Activated naive CD4-positive, alpha-beta T cell treated with anti-CD3 and anti-CD28 coated beads for 36 hours (primary cell): ENCODE results near the gene TMEM120B. TPM values are rescaled to one million over a fixed set of nuclear protein-coding genes. Genes with fewer than 3 reads are reported as not detected.
"Not testable (repeated sequence)": the region's sequence is repeated elsewhere in the genome, so short reads cannot be mapped to it uniquely, and the experiment has no call there.

Experiments used
- CTCF ChIA-PET: fragments of 350-600 bp; sonication (Branson Sonifier 250); formaldehyde crosslinking; loops from one replicate; lab custom pipeline; 2021; ENCODE audit warnings: antibody characterized with exemption; lab: Charles Lee
- DNase-seq: peaks from one replicate; pipeline ENCODE4 v3.0.0-alpha.2; 2020
- H3K27ac Mint-ChIP-seq: one replicate; pipeline ENCODE4 v1.8.0; 2021; ENCODE audit warnings: mild to moderate bottlenecking, mixed read lengths
- H3K27me3 Mint-ChIP-seq: one replicate; pipeline ENCODE4 v1.8.0; 2021; ENCODE audit warnings: low read depth, mixed read lengths
- H3K36me3 Mint-ChIP-seq: one replicate; pipeline ENCODE4 v1.8.0; 2021; ENCODE audit warnings: low read depth, mixed read lengths
- H3K4me1 Mint-ChIP-seq: one replicate; pipeline ENCODE4 v1.8.0; 2021; ENCODE audit warnings: low read depth, mixed read lengths
- H3K4me3 Mint-ChIP-seq: one replicate; pipeline ENCODE4 v1.8.0; 2021; ENCODE audit warnings: mild to moderate bottlenecking, moderate library complexity, mixed read lengths
- H3K9me3 Mint-ChIP-seq: one replicate; pipeline ENCODE4 v1.8.0; 2021; ENCODE audit warnings: mixed read lengths
- intact Hi-C: fragments of 100-400 bp; cut with micrococcal nuclease; formaldehyde crosslinking; loops from one replicate; pipeline ENCODE4 v1.15.1; 2023
- total RNA-seq, 2 experiments: library from RNA; stranded (reverse); gene quantifications; one replicate each; pipeline ENCODE4 v1.2.3, GENCODE V29; 2021

TMEM120B gene
- total RNA-seq, 2 experiments from 2014 or later, result 5.5 to 6.3 TPM

GRCh38 chr12:121789800-121790728 is 77.5 kb downstream of the TMEM120B start:
- Mint-ChIP-seq H3K4me3 (peak overlapping the region; percentile 85), H3K27ac (peak overlapping the region; percentile 99), H3K4me1 (peaks cover 80% of the 10 kb centered on the region), H3K27me3 (no peaks in the 10 kb centered on the region), H3K9me3 (no peaks in the 10 kb centered on the region), H3K36me3 (peaks cover 31% of the 10 kb centered on the region)
- intact Hi-C loops, result loop anchor here (1.0 to 10.0 kb wide), 11 partner anchors 8 to 935 kb away; partner anchors contain the start of genes BCL7A, ORAI1, RNF34 and TMEM120B
- CTCF ChIA-PET, result interaction anchor here (0.5 to 10.3 kb wide), 8 partner anchors 9 to 477 kb away, joined by 3 to 494 read pairs (median 6); partner anchors contain the start of gene SETD1B
- peak; percentile 98 for DNase-seq

DNA sequence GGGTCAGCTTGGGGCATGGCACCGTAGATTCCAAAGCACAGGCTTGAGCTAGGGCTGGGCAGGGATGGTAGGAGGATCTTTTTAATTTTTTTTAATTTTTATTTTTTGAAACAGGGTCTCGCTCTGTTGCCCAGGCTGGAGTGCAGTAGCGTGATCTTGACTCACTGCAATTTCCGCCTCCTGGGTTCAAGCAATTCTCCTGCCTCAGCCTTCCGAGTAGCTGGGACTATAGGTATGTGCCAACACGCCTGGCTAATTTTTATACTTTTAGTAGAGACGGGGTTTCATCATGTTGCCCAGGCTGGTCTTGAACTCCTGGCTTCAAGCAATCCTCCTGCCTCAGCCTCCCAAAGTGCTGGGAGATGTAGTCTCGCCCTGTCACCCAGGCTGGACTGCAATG is 78.2 kb downstream of the TMEM120B start:
- CTCF ChIA-PET, result interaction anchor here (0.9 to 10.3 kb wide), 5 partner anchors 11 to 163 kb away, joined by 3 to 494 read pairs (median 119); partner anchors contain the start of gene SETD1B
- Mint-ChIP-seq H3K36me3 (peaks cover 31% of the 10 kb centered on the region), H3K4me1 (peaks cover 79% of the 10 kb centered on the region), H3K27ac (peak overlapping the region; percentile 99), H3K4me3 (peak overlapping the region; percentile 85)
- not testable (repeated sequence) for H3K27me3 Mint-ChIP-seq, H3K9me3 Mint-ChIP-seq, DNase-seq
- intact Hi-C loops, result loop anchor here (1.0 to 10.0 kb wide), 10 partner anchors 8 to 934 kb away; partner anchors contain the start of genes BCL7A, ORAI1, RNF34 and TMEM120B

DNA sequence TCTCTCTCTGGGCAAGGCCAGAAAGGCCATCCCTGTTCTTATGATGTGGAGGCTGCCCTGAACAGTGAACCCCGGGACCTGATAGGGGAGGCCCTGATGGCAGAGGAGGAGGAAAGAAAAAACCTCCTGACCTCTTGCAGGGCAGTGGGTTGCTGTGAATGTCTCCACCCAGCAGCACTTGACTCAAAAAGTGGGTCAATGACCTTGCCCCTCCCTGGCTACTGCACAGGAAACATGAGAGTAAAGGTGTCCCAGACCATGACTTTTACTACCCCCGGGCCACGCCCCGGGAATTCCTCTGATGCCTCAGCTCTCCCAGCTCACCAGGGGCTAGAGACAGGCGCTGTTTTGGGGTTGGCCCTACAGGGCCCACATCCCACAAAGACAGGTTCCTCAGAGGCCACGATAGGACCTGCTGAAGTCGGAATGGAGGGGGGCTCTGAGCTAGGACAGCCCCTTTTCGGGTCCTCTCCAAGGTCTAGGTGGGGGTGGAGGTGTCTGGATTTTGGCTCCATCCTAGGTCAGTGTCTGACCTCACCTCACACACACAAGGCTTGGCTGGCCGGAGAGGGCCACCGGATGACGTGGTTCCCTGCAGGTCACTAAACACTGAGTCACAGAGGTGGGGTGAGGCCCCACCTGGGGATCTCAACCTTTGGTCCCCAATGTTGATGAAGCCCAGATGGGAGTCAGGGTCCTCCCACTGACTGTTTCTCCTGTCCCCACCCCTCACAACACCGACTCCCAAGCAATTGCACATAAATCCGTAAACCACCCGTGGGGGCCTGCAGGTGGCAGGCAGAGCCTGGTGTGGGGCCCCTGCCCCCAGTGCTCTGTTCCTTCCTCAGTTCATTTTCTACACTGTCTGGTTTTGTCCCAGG is 79.4 kb downstream of the TMEM120B start:
- peaks cover 24% of the 10 kb centered on the region for H3K36me3 Mint-ChIP-seq
- H3K4me3 Mint-ChIP-seq, result peak overlapping the region; percentile 83
- H3K27me3 Mint-ChIP-seq, result no peaks in the 10 kb centered on the region
- DNase-seq, result peak; percentile 72
- H3K4me1 Mint-ChIP-seq, result peaks cover 68% of the 10 kb centered on the region
- H3K27ac Mint-ChIP-seq, result peak overlapping the region; percentile 99
- H3K9me3 Mint-ChIP-seq, result no peaks in the 10 kb centered on the region
- CTCF ChIA-PET, result interaction anchor here (0.8 to 10.3 kb wide), 6 partner anchors 12 to 222 kb away, joined by 3 to 494 read pairs (median 61); partner anchors contain the start of gene SETD1B
- intact Hi-C loops, result loop anchor here (2.0 to 10.0 kb wide), 8 partner anchors 80 to 933 kb away; partner anchors contain the start of genes BCL7A, ORAI1, RNF34 and TMEM120B

DNA sequence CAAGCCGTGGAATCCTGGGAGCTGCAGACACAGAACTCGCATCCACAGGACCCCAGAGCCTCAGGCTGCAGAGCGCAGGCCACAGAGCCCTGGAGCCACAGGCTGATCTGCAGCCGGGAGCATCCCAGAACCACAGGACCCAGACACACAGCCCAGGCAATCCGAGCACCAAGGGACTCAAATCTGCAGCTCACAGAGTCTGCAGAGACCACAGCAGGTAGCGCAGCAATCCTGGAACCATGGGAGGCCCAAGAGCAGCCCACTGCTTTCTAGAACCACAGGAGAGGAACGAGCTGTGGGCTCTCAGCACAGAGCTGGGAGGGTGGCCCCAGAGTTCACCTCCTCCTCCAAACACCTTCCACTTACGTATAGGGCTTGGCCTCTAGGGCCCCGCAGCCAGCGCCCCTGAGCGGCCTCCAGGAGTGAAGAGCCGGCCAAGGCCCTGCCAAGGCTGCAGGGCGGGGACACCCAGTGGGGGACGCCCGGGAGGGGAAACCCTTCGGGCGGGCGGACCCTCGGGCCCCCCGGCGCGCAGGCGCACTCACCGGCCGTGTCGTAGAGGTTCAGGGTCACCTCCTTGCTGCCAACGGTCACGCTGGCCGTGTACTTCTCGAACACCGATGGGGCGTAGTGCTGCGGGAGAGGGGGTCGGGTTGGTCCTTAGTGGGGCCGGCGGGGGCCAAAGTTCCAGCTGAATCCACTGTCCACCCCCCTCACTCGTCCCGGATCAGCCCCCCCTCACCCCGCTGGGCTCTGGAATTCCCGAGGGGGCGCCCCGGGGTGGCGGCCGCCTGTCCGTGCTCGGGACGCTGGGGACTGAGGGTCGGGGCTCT is 80.3 kb downstream of the TMEM120B start:
- Mint-ChIP-seq H3K4me3 (peak overlapping the region; percentile 83), H3K36me3 (peaks cover 17% of the 10 kb centered on the region), H3K9me3 (no peaks in the 10 kb centered on the region), H3K27me3 (no peaks in the 10 kb centered on the region), H3K27ac (peak overlapping the region; percentile 99), H3K4me1 (peaks cover 66% of the 10 kb centered on the region)
- CTCF ChIA-PET, result interaction anchor here (0.6 to 10.3 kb wide), 14 partner anchors 13 to 290 kb away, joined by 3 to 494 read pairs (median 14); partner anchors contain the start of genes CFAP251, SETD1B and TMEM120B
- DNase-seq, result peak; percentile 73
- intact Hi-C loops, result loop anchor here (1.0 to 10.0 kb wide), 8 partner anchors 81 to 932 kb away; partner anchors contain the start of genes ANAPC5, BCL7A, RNF34 and TMEM120B

DNA sequence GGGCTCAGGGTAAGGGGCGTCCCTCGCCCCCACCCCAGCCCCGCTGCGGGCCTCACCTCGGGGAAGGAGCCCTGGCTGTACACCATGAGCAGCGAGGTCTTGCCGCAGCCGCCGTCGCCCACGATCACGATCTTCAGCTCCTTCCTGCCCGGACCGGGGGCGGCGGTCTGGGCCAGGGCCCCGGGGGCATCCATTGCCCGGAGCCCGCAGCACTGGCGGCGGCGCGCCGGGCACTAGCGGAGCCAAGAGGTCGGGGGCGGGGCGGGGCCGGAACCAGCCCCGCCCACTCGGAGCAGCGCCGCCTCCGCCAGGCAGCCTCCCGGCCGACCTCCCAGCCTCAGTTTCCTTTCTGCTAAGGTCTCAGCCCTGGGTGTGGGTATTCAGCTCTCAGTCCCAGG is 80.9 kb downstream of the TMEM120B start, which contains the start of gene RHOF:
Gene RHOF, minus strand, starts transcription at position 249 of the 398 bp plus-strand sequence. Its CDS starts 55 bp downstream, at position 194.
- Mint-ChIP-seq H3K27ac (peak within 1 kb of the TSS; percentile 99), H3K27me3 (no peaks in the 10 kb centered on the region), H3K4me1 (peaks cover 64% of the 10 kb centered on the region), H3K9me3 (no peaks in the 10 kb centered on the region), H3K4me3 (peak within 1 kb of the TSS; percentile 83), H3K36me3 (peaks cover 15% of the 10 kb centered on the region)
- intact Hi-C loops, result loop anchor here (1.0 to 10.0 kb wide), 8 partner anchors 81 to 931 kb away; partner anchors contain the start of genes ANAPC5, BCL7A, RNF34 and TMEM120B
- CTCF ChIA-PET, result interaction anchor here (0.7 to 10.3 kb wide), 27 partner anchors 14 to 306 kb away, joined by 3 to 494 read pairs (median 7); partner anchors contain the start of genes CFAP251, PSMD9, SETD1B and TMEM120B
- DNase-seq, result no peak

DNA sequence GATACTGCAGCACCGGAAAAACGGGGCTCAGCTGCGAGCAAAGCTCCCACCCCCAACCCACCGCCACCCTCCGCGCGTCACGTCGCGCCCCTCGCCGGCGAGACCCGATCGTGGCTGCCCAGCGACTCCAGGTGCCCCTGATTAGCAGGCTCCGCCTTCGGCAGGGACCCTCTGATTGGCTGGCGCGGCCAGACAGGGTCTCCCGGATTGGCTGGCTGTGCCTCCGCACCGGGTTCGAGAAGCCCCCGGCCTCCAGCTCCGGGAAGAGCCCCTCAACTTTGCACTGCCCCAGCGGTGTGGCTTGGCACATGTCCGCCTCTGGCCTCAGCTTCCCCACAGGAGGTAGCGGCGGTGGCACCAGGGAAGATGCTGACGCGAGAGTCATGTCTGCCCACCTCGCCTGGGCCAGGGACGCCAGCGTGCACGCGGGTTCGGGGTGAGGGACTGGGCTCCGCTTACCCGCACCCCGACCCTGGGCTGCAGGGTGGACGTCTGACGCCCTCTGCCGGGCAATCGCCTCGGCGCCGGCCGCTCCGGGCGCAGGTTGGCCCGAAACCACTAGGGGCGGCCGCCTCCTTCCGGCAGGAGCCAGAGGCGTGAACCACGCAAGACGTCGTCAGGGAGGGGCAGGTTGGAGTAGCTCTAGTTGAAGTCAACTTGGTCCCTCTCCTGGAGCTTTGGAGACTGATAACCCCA is 81.4 kb downstream of the TMEM120B start:
- DNase-seq, result peak; percentile 97
- H3K4me1 Mint-ChIP-seq, result peaks cover 64% of the 10 kb centered on the region
- intact Hi-C loops, result loop anchor here (1.0 to 10.0 kb wide), 14 partner anchors 18 to 931 kb away; partner anchors contain the start of genes ANAPC5, BCL7A, PSMD9 and RNF34
- H3K27me3 Mint-ChIP-seq, result no peaks in the 10 kb centered on the region
- CTCF ChIA-PET, result interaction anchor here (0.6 to 10.3 kb wide), 46 partner anchors 14 to 306 kb away, joined by 3 to 494 read pairs (median 6); partner anchors contain the start of genes CFAP251, PSMD9, SETD1B and TMEM120B
- peaks cover 18% of the 10 kb centered on the region for H3K36me3 Mint-ChIP-seq
- peak overlapping the region; percentile 92 for H3K27ac Mint-ChIP-seq
- no peaks in the 10 kb centered on the region for H3K9me3 Mint-ChIP-seq
- peak overlapping the region; percentile 83 for H3K4me3 Mint-ChIP-seq

DNA sequence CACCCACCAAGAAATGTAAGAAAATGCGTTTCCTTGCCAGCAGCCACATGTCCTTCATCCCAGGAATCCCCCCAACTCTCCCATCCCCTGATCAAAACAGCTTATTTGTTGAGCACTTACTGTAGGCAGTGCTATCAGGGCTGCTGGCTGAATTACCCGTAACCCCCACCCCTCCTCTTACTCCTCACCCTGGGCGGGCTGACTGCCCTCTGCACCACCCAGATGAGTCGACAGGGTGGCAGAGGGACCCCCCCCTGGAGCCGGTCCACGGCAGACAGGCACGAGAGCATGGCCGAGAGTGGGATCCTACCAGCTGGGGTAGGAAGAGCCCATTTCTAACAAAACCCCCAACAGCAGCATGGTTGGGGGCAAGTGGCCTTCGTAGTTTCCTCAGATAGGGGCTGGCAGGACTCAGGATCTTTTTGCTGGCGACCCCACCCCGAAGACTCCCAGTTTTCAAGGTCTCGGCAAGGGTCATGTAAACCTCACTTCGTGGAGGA is 82.0 kb downstream of the TMEM120B start:
- peaks cover 18% of the 10 kb centered on the region for H3K36me3 Mint-ChIP-seq
- H3K9me3 Mint-ChIP-seq, result no peaks in the 10 kb centered on the region
- H3K27me3 Mint-ChIP-seq, result no peaks in the 10 kb centered on the region
- no peak for DNase-seq
- peak overlapping the region; percentile 92 for H3K27ac Mint-ChIP-seq
- CTCF ChIA-PET, result interaction anchor here (0.6 to 10.3 kb wide), 45 partner anchors 13 to 423 kb away, joined by 3 to 494 read pairs (median 6); partner anchors contain the start of genes CFAP251, PSMD9, SETD1B and TMEM120B
- intact Hi-C loops, result loop anchor here (1.0 to 10.0 kb wide), 13 partner anchors 18 to 930 kb away; partner anchors contain the start of genes BCL7A, PSMD9, RNF34 and TMEM120B
- peak overlapping the region; percentile 83 for H3K4me3 Mint-ChIP-seq
- H3K4me1 Mint-ChIP-seq, result peaks cover 65% of the 10 kb centered on the region

DNA sequence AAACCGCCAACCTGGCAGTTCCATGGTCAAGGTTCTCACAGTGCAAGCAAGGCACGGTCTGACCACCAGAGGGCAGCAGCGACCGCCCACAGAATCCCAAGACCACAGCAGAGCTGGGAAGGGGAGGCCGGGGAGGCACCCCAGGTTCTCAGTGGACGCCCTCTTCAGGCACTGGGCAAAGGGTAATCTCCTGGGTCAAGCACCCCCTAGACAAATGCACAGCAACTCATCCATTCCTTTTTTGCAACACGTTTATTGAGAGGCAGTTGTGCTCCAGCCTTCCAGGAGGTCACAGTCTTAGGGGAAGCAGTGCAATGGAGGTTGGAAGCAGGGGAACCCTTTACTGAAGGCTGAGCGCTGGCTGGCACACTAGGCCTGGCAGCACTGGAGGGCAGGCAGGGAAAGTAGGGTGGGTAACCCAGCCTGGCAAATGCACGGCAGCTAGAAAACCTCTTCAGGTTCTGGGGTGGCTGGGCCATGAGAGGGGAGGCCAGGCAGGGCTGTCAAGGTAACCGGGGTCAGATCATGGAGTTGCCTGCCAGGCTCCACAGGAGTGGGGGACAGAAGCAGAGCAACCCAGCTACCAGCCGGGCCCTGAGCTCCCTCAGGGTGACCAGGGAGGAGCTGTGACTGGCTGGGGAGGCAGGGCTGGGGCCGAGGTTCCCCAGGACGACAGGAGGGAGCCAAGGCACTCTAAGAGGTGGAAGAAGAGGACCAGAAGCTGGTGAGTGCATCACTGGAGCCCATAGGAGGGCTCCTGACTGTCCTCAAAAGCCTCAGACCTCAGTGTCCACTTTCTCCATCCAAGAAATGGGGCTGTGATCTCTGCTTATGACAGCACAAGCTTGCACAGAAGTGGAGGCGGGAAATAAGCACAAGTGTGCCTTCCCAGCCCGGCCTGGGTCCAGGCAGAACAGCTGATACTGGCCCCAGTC is 82.7 kb downstream of the TMEM120B start:
- intact Hi-C loops, result loop anchor here (10.0 kb wide), 1 partner anchor 930 kb away; no protein-coding TSS in a partner anchor
- peak overlapping the region; percentile 83 for H3K4me3 Mint-ChIP-seq
- peak; percentile 91 for DNase-seq
- CTCF ChIA-PET, result interaction anchor here (0.5 to 10.3 kb wide), 36 partner anchors 12 to 424 kb away, joined by 3 to 494 read pairs (median 6); partner anchors contain the start of genes CFAP251, PSMD9, SETD1B and TMEM120B
- H3K27ac Mint-ChIP-seq, result peak overlapping the region; percentile 92
- H3K4me1 Mint-ChIP-seq, result peaks cover 58% of the 10 kb centered on the region
- H3K36me3 Mint-ChIP-seq, result peaks cover 15% of the 10 kb centered on the region
- H3K27me3 Mint-ChIP-seq, result no peaks in the 10 kb centered on the region
- no peaks in the 10 kb centered on the region for H3K9me3 Mint-ChIP-seq
